Sigmoid colon (tissue), 7 donors: ENCODE measurements around the gene WHAMM. TPM values are rescaled to one million over a fixed set of nuclear protein-coding genes. Genes with fewer than 3 reads are reported as not detected.

Source experiments
- DNase-seq: peaks from one replicate; pipeline ENCODE4 v3.0.0-alpha.2; 2019
- H3K27ac ChIP-seq, 4 donors: fragments of 200-600 bp; sonication (generic); one replicate each; pipeline ENCODE4 v1.5.1; 2016 to 2019; ENCODE audit warnings: mild to moderate bottlenecking in 1 of 4
- H3K27me3 ChIP-seq, 3 donors: fragments of 200-600 bp; sonication (generic); one replicate each; pipeline ENCODE4 v1.5.1; 2019; ENCODE audit warnings: mild to moderate bottlenecking in 1 of 3
- H3K36me3 ChIP-seq, 4 donors: fragments of 200-600 bp; sonication (generic); one replicate each; pipeline ENCODE4 v1.5.1; 2016 to 2019
- H3K4me1 ChIP-seq, 4 donors: fragments of 200-600 bp; sonication (generic); one replicate each; pipeline ENCODE4 v1.5.1; 2017 to 2019
- H3K4me3 ChIP-seq, 4 donors: fragments of 200-600 bp; sonication (generic); one replicate each; pipeline ENCODE4 v1.5.1; 2017 to 2019; ENCODE audit warnings: mild to moderate bottlenecking in 2 of 4, moderate library complexity in 1 of 4
- H3K9me3 ChIP-seq, 4 donors: fragments of 200-600 bp in 3 of 4; sonication (generic) in 3 of 4; one replicate each; pipeline versions ENCODE4 v1.5.1 to v1.6.1; 2013 to 2019
- CTCF ChIP-seq, 4 experiments: fragments of 450-650 bp in 3 of 4; fragments of 200-600 bp in 1 of 4; IDR thresholded peaks; one replicate each; pipeline ENCODE4 v1.5.1; 2016 to 2019; ENCODE audit warnings: antibody characterized with exemption in 4 of 4, mild to moderate bottlenecking in 3 of 4, moderate library complexity in 2 of 4
- EP300 ChIP-seq, 4 donors: sonication (generic); formaldehyde crosslinking; IDR thresholded peaks; one replicate each; pipeline ENCODE4 v1.6.1; 2017; ENCODE audit warnings: antibody characterized with exemption in 4 of 4
- POLR2A ChIP-seq, 2 donors: fragments of 450-650 bp; IDR thresholded peaks; one replicate each; pipeline ENCODE4 v1.6.1; 2016; ENCODE audit warnings: antibody characterized with exemption in 2 of 2, mild to moderate bottlenecking in 2 of 2, moderate library complexity in 2 of 2
- POLR2AphosphoS5 ChIP-seq, 4 donors: sonication (generic); formaldehyde crosslinking; IDR thresholded peaks; one replicate each; pipeline ENCODE4 v1.6.1; 2017; ENCODE audit warnings: antibody characterized with exemption in 4 of 4
- WGBS, 2 donors: extraction: QIAGEN DNeasy Blood & Tissue Kit; methylation state at CpG; one replicate each; pipeline ENCODE4 v1.1.7; 2013; 5-methylcytosine and 5-hydroxymethylcytosine counted together
- intact Hi-C: fragments of 100-400 bp; cut with DNase I; formaldehyde crosslinking; loops from one replicate; pipeline ENCODE4 v1.15.1; 2023
- polyA plus RNA-seq, 3 donors: library from polyadenylated mRNA; stranded (reverse); fragments of 200-250 nt; gene quantifications; one replicate each; pipeline ENCODE4 v1.2.3, GENCODE V29; 2013
- total RNA-seq, 4 donors: library from RNA; depleted of rRNA; stranded (reverse); fragments of >200 nt; gene quantifications; one replicate each; pipeline ENCODE4 v1.1.0, GENCODE V29; 2016
- donor health status: healthy with polysubstance abuse.
- donor health status: Bipolar disorder and iron deficiency.
- donor health status: healthy.

The WHAMM gene
- total and polyA plus RNA-seq, 7 donors = 4.4 to 10.5 (median 7.6) TPM

- TF ChIP-seq POLR2A (IDR thresholded peaks at IDR 0.05) (no peak), POLR2AphosphoS5 (IDR thresholded peaks at IDR 0.05) (no peak), CTCF (IDR thresholded peaks at IDR 0.05) (no peak), EP300 (IDR thresholded peaks at IDR 0.05) (no peak)
- peaks cover 0 to 15% (median 7%) of the 10 kb centered on the region in 4 donors for H3K4me1 ChIP-seq
- H3K9me3 ChIP-seq = no peaks in the 10 kb centered on the region
- WGBS, 2 donors = 61 to 75% methylated on average over 16 of the region's 16 CpGs
- no peaks in the 10 kb centered on the region for H3K27me3 ChIP-seq
- H3K27ac ChIP-seq = no peak overlapping the region
- no peaks in the 10 kb centered on the region for H3K36me3 ChIP-seq
- intact Hi-C loops = no loop called here
- DNase-seq = no peak
- H3K4me3 ChIP-seq = no peak overlapping the region
Observed at GRCh38 chr15:82852941-82853561, 43.6 kb downstream of the WHAMM start.

GRCh38 chr15:82854554-82854953, 45.1 kb downstream of the WHAMM start:
- intact Hi-C loops = no loop called here
- 93 to 94% methylated on average over 21 of the region's 21 CpGs for WGBS, 2 donors
- TF ChIP-seq POLR2AphosphoS5 (IDR thresholded peaks at IDR 0.05) = no peak
- TF ChIP-seq CTCF (IDR thresholded peaks at IDR 0.05) = no peak
- TF ChIP-seq EP300 (IDR thresholded peaks at IDR 0.05) = no peak
- TF ChIP-seq POLR2A (IDR thresholded peaks at IDR 0.05) = no peak

GRCh38 chr15:82855286-82856100, 46.1 kb downstream of the WHAMM start:
- Histone ChIP-seq H3K4me1 (peaks cover 0 to under 1% (median 0%) of the 10 kb centered on the region in 4 donors), H3K36me3 (no peaks in the 10 kb centered on the region), H3K4me3 (no peak overlapping the region), H3K27ac (no peak overlapping the region), H3K9me3 (no peaks in the 10 kb centered on the region), H3K27me3 (no peaks in the 10 kb centered on the region)
- DNase-seq = no peak
- intact Hi-C loops = no loop called here
- 80 to 86% methylated on average over 17 of the region's 17 CpGs for WGBS, 2 donors
- TF ChIP-seq CTCF (IDR thresholded peaks at IDR 0.05) = no peak
- no peak for TF ChIP-seq EP300 (IDR thresholded peaks at IDR 0.05)
- TF ChIP-seq POLR2AphosphoS5 (IDR thresholded peaks at IDR 0.05) = no peak
- TF ChIP-seq POLR2A (IDR thresholded peaks at IDR 0.05) = no peak

More at GRCh38 chr15:82854554-82854953, 45.1 kb downstream of the WHAMM start:
- Histone ChIP-seq H3K9me3 (no peaks in the 10 kb centered on the region), H3K36me3 (no peaks in the 10 kb centered on the region), H3K4me1 (peaks cover 0 to 9% (median 4%) of the 10 kb centered on the region in 4 donors), H3K27ac (no peak overlapping the region), H3K4me3 (no peak overlapping the region), H3K27me3 (no peaks in the 10 kb centered on the region)
- no peak for DNase-seq

GRCh38 chr15:82856397-82857170, 47.2 kb downstream of the WHAMM start:
- no peak overlapping the region for H3K27ac ChIP-seq
- DNase-seq = no peak

More at GRCh38 chr15:82856397-82857170, 47.2 kb downstream of the WHAMM start:
- TF ChIP-seq EP300 (IDR thresholded peaks at IDR 0.05) = no peak
- no peak for TF ChIP-seq CTCF (IDR thresholded peaks at IDR 0.05)
- no peak for TF ChIP-seq POLR2A (IDR thresholded peaks at IDR 0.05)
- no peak for TF ChIP-seq POLR2AphosphoS5 (IDR thresholded peaks at IDR 0.05)
- H3K9me3 ChIP-seq = no peaks in the 10 kb centered on the region
- WGBS, 2 donors = 94 to 95% methylated on average over 10 of the region's 10 CpGs
- no peaks in the 10 kb centered on the region for H3K4me1 ChIP-seq
- H3K4me3 ChIP-seq = no peak overlapping the region
- H3K36me3 ChIP-seq = no peaks in the 10 kb centered on the region
- no peaks in the 10 kb centered on the region for H3K27me3 ChIP-seq
- intact Hi-C loops = no loop called here
